Dendritic cell treated with granulocyte-macrophage colony-stimulating factor and Interleukin-4, amounts not matched to agents 40 ng/mL and 50 ng/mL, for 4 days (primary cell): ENCODE results near the gene MX1.

Experiments used
- H3K27ac Mint-ChIP-seq: one replicate; pipeline ENCODE4 v1.8.0; 2022; ENCODE audit warnings: mild to moderate bottlenecking, mixed read lengths
- H3K27me3 Mint-ChIP-seq: one replicate; pipeline ENCODE4 v1.8.0; 2022; ENCODE audit warnings: mild to moderate bottlenecking, mixed read lengths
- H3K36me3 Mint-ChIP-seq: one replicate; pipeline ENCODE4 v1.8.0; 2022; ENCODE audit warnings: low read depth, mixed read lengths
- H3K4me1 Mint-ChIP-seq: one replicate; pipeline ENCODE4 v1.8.0; 2022; ENCODE audit warnings: low read depth, mixed read lengths
- H3K4me3 Mint-ChIP-seq: one replicate; pipeline ENCODE4 v1.8.0; 2022; ENCODE audit warnings: mild to moderate bottlenecking, moderate library complexity, mixed read lengths
- H3K9me3 Mint-ChIP-seq: one replicate; pipeline ENCODE4 v1.8.0; 2022; ENCODE audit warnings: mixed read lengths
- intact Hi-C: fragments of 100-400 bp; cut with micrococcal nuclease; formaldehyde crosslinking; loops from one replicate; pipeline ENCODE4 v1.15.0; 2022

The MX1 gene

DNA sequence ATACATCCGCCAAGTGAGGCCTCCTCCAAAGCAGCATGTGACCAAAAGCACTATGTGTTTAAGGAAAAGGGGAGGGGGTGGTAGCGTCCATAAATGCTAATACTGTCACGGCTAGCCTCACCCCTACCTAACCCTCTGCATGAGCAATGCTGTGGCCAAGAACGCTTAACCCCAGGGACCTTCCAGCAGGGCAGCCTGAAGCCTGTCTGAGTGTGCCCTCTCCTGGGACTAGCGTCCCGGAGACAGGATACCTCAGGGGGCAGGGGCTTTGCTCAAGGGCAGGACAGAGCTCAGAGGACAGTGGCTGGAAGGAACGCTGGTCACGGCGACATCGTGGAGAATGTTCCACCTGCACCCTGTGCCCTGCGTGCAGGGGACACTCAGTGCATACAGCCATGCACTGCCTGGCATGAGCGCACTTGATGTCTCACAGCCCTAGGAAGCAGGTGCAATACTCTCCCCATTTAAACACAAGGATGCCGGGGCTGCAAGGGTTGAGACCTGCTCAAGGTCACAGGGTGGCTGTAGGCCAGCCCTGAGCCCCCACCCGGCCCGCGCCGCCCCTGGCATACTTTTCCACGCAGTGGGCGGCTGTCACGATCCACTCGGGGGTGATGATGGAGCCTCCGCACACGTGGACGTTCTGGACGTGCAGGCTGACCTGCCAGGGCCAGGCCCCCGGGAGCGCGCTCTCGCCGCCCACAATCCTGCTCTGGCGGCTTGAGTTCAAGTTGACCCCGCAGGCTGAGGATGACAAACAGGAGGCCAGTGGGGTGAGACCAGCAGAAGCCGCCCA is 46.9 kb downstream of the MX1 start:
- Mint-ChIP-seq H3K4me1 (no peaks in the 10 kb centered on the region), H3K36me3 (no peaks in the 10 kb centered on the region), H3K27ac (no peak overlapping the region), H3K9me3 (no peaks in the 10 kb centered on the region), H3K4me3 (no peak overlapping the region), H3K27me3 (peaks cover 25% of the 10 kb centered on the region)
- intact Hi-C loops, result no loop called here

DNA sequence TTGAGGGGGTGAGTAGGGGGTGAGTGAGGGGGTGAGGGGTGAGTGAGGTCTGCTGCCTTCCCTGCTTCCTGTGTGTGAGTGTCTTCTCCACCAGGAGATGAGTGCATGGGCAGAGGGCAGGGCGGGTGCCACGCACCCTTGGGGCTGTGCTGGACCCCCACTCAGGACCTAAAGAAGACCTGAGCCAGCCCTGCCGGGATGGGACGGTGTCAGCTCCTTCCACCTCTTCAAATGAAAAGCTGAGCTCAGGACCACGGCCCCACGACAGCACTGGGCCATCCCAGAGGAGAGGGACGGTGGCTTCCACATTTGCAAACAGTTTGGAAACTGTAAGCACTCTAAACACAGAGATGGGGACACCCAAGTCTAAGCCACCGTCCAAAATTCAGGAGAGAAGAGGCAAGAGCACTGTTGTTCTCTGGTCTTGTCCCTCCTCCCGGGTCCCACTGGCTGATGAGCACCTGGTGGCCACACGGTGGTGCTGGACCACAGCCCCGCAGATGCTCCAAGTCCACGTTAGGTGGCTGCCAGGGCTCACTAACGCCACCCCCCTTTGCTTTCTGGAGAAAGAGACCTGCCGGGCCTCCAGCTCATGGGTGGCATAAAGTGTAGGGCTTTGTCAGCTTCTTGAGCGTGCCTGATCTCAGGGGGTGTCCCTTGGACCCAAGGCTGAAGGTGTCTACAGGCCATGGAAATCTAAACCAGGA is 49.8 kb downstream of the MX1 start:
- Mint-ChIP-seq H3K4me1 (no peaks in the 10 kb centered on the region), H3K9me3 (no peaks in the 10 kb centered on the region), H3K4me3 (no peak overlapping the region), H3K27me3 (peaks cover 24% of the 10 kb centered on the region), H3K36me3 (no peaks in the 10 kb centered on the region), H3K27ac (no peak overlapping the region)
- intact Hi-C loops, result no loop called here

DNA sequence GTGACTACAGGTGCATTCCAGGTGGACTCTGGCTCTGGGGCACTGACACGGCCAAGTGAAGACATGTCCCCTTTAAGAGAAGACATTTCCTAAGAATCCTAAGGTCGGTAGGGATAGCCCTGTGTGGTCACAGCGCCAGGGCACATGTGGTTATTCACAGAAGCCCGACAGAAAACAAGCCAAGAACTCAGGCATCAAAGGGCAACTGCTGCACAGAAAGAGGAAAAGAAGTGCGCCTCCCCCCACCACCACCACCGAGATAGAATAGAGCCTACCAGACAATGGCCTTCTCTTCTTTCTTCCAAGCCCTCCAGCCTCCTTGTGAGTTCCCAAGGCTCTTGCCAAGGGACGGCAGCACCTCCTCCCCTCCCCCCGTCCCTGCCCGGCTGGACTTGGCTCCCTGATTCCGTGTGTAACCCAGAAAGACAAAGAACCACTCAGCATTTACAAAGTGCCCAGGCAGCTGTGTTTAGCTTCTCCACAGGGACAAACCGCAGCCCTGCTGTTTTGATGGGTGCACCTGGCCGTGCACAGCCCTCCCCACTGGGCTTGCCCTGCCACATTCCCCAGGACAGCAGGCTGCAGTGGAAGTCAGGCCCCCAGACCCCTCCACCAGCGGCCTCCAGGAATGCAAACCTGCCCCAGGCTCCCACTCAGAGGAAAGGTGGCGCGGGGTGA is 51.7 kb downstream of the MX1 start:
- Mint-ChIP-seq H3K4me3 (no peak overlapping the region), H3K36me3 (no peaks in the 10 kb centered on the region), H3K4me1 (no peaks in the 10 kb centered on the region), H3K9me3 (no peaks in the 10 kb centered on the region), H3K27me3 (peaks cover 24% of the 10 kb centered on the region), H3K27ac (no peak overlapping the region)
- intact Hi-C loops, result no loop called here

DNA sequence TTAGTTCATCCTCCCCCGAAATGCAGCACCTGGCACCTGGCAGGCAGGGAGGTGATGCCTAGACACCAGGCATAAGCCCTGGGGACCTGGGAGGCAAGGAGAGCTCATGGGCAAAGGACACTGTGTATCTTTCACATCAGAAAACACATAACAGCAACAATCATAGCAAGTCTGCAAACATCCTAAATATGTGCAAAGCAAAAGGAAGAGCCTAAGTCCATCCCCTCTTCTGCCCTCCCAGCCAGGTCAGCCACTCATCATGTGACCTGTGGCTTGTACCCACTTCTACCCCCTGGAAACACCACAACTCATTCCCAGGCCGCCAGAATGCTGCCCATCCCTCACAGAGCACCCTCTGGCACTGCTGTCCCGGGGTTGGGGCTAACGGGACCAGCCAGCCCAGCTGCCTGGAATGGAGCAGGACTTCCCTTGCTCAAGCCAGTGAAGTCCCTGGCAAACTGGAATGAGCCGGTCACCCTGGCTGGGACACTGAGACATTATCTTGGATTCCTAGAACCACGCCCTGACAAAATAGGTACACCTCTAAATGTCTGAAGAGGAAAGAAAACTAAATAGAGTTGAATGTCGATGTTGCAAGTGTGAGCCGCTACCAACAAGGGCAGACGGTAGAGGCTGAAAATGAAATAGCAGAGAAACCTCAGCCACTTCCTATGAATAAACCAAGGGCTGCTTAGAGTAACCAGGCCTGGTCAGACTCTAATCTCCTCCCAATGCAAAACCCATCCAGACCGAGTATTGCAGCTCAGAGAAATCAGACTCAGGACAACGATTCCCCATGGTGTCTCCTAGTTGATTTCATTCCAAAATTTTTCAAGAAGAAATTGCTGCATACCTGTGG is 52.5 kb downstream of the MX1 start:
- Mint-ChIP-seq H3K27me3 (peaks cover 24% of the 10 kb centered on the region), H3K4me3 (no peak overlapping the region), H3K36me3 (no peaks in the 10 kb centered on the region), H3K27ac (no peak overlapping the region), H3K4me1 (no peaks in the 10 kb centered on the region), H3K9me3 (no peaks in the 10 kb centered on the region)
- intact Hi-C loops, result no loop called here

DNA sequence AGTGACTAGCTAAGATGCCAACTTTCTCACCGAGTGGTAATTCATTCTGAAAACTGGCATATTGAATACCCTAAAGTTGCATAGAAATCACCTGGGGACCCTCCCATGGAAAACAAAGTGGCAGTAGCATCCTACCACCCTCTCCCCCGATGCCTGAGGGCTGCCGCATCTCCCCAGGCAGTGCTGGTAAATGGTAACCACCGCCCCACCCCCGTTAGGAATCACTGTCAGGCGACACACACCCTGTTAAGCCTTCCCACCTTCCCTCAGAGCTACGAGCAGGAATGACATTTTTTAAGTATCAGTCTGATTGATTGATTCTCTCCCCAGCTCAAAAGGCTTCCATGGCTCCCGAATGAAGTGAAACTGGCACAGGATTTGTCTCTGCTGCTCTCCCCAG is 53.6 kb downstream of the MX1 start:
- Mint-ChIP-seq H3K36me3 (no peaks in the 10 kb centered on the region), H3K9me3 (no peaks in the 10 kb centered on the region), H3K4me3 (no peak overlapping the region), H3K4me1 (no peaks in the 10 kb centered on the region), H3K27ac (no peak overlapping the region), H3K27me3 (peaks cover 24% of the 10 kb centered on the region)
- intact Hi-C loops, result no loop called here

DNA sequence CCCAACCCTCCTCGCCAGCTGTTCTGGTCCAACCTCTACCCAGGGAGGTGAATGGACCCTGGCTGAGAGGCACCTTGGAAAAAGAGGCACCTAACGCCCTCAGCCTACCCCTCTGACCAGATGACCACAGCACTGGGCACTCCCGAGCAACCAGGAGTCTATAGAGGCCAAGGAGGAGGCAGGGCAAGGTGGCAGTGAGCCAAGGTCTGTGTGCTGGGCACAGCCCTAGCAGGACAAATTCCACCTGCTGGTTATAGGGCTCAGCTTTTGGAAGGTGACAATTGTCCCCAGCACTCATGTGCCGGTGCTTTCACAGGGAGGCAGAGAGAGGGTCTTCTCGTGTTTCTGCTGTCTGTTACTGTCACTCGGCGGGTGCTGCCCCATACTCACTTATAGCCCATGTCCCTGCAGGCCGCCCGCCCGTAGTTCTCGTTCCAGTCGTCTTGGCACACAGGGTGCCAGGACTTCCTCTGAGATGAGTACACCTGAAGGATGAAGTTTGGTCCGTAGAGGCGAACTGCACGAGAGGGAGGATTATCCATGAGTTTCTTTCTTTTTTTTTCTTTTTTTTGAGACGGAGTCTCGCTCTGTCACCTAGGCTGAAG is 54.1 kb downstream of the MX1 start:
- Mint-ChIP-seq H3K4me1 (no peaks in the 10 kb centered on the region), H3K27me3 (peaks cover 26% of the 10 kb centered on the region), H3K4me3 (no peak overlapping the region), H3K9me3 (no peaks in the 10 kb centered on the region), H3K36me3 (no peaks in the 10 kb centered on the region), H3K27ac (no peak overlapping the region)
- intact Hi-C loops, result no loop called here

DNA sequence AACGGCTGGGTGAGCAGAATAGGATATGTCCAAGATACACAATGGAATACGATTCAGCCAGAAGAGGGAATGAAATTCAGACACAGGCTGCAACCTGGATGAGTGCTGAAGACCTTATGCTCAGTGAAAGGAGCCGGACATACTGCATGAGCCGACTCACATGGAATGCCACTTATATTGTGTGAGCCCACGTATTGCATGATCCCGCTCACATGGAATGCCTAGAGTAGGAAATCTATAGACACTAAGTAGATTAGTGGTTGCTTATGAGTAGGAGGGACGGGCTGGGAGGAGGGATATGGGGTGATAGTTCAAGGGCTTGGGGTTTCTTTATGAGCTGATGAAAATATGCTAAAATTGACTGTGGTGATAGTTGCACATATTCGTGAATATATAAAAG is 55.2 kb downstream of the MX1 start:
- Mint-ChIP-seq H3K4me1 (no peaks in the 10 kb centered on the region), H3K4me3 (no peak overlapping the region), H3K27ac (no peak overlapping the region), H3K27me3 (peaks cover 21% of the 10 kb centered on the region), H3K36me3 (no peaks in the 10 kb centered on the region), H3K9me3 (no peaks in the 10 kb centered on the region)
- intact Hi-C loops, result no loop called here

DNA sequence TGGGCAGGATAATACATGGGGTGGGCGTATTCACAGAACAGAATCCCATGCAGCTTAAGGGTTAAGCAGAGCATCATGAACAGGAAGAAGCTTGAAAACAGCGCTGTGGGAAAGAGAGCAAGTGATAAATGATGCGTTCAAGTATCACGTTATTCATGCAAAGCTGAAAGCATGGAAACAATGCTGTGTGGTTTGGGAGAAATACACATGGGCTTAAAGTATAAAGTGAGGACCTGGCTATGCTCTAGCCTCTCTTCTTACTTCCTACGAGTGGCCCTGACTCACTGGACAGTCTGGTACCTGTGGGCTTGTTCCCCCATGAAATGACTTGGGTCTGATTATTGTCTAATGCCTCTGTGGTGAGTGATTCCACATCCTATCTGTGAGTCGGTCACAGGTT is 56.3 kb downstream of the MX1 start:
- H3K36me3 Mint-ChIP-seq, result no peaks in the 10 kb centered on the region
- H3K27ac Mint-ChIP-seq, result no peak overlapping the region
- no peaks in the 10 kb centered on the region for H3K4me1 Mint-ChIP-seq
- H3K27me3 Mint-ChIP-seq, result peaks cover 21% of the 10 kb centered on the region
- intact Hi-C loops, result no loop called here
- H3K9me3 Mint-ChIP-seq, result no peaks in the 10 kb centered on the region
- no peak overlapping the region for H3K4me3 Mint-ChIP-seq

DNA sequence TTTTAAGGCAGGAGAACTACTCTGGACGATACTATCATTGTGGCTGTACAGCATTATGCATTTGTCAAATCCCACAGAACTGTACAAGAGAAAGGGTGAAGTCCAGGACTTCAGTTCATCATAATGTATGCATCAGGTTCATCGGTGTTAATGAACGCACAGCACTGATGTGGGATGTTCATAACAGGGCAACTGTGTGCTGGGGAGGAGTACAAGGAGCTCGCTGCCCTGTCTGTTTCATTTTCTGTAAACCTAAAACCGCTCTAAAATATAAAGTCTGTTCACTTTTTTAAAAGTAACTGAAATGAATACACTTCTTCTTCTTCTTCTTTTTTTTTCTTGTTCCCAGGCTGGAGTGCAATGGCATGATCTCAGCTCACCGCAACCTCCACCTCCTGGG is 56.9 kb downstream of the MX1 start:
- H3K27me3 Mint-ChIP-seq, result peaks cover 14% of the 10 kb centered on the region
- no peak overlapping the region for H3K27ac Mint-ChIP-seq
- no peak overlapping the region for H3K4me3 Mint-ChIP-seq
- no peaks in the 10 kb centered on the region for H3K36me3 Mint-ChIP-seq
- intact Hi-C loops, result no loop called here
- no peaks in the 10 kb centered on the region for H3K4me1 Mint-ChIP-seq
- no peaks in the 10 kb centered on the region for H3K9me3 Mint-ChIP-seq

DNA sequence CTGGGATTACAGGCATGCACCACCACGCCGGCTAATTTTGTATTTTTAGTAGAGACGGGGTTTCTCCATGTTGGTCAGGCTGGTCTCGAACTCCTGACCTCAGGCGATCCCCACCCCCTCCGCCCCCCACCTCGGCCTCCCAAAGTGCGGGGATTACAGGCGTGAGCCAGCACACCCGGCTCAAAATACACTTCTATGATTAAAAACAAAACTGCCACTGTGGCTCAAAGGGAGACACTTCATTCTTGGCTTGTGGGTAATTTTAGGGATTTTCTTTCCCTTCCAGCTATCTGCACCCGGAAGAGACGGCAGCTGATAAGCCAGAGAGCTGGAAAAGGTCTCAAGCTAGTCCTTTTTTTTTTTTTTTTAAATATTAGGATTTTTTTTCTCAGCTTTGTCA is 57.4 kb downstream of the MX1 start:
- no peak overlapping the region for H3K4me3 Mint-ChIP-seq
- peaks cover 13% of the 10 kb centered on the region for H3K27me3 Mint-ChIP-seq
- intact Hi-C loops, result no loop called here
- no peaks in the 10 kb centered on the region for H3K9me3 Mint-ChIP-seq
- no peaks in the 10 kb centered on the region for H3K4me1 Mint-ChIP-seq
- no peak overlapping the region for H3K27ac Mint-ChIP-seq
- no peaks in the 10 kb centered on the region for H3K36me3 Mint-ChIP-seq

DNA sequence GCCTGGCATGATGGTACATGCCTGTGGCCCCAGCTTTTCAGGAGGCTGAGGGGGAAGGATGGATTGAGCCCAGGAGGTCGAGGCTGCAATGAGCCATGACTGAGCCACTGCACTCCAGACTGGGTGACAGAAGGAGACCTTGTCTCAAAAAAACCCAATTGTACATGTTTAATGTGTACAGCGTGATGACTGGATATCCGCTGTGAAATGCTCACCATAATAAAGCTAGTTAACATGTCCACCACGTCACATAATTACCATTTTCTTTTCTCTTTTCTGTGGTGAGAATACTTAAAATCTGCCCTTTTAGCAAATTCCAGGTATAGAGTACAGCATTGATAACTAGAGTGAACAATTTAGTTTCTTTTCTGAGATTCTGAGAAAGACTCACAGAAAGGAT is 57.9 kb downstream of the MX1 start:
- Mint-ChIP-seq H3K9me3 (no peaks in the 10 kb centered on the region), H3K27me3 (peaks cover 10% of the 10 kb centered on the region), H3K27ac (no peak overlapping the region), H3K36me3 (no peaks in the 10 kb centered on the region), H3K4me1 (no peaks in the 10 kb centered on the region), H3K4me3 (no peak overlapping the region)
- intact Hi-C loops, result no loop called here

DNA sequence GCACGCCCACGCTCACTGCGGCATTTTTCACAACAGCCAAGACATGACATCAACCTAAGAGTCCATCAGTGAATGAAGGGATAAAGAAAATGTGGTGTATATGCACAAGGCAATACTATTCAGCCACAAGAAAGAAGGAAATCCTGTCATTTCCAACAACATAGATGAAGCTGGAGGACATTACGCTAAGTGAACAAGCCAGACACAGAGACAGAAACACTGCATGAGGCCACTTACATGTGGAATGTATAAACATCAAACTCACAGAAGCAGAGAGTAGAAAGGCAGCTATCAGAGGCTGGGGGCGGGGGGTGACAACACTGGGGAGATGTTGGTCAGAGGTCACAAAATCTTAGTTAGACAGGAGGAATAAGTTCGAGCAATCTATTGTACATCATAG is 61.0 kb downstream of the MX1 start:
- Mint-ChIP-seq H3K4me1 (no peaks in the 10 kb centered on the region), H3K36me3 (no peaks in the 10 kb centered on the region), H3K9me3 (no peaks in the 10 kb centered on the region), H3K27ac (no peak overlapping the region), H3K27me3 (peaks cover 3% of the 10 kb centered on the region), H3K4me3 (no peak overlapping the region)
- intact Hi-C loops, result no loop called here

DNA sequence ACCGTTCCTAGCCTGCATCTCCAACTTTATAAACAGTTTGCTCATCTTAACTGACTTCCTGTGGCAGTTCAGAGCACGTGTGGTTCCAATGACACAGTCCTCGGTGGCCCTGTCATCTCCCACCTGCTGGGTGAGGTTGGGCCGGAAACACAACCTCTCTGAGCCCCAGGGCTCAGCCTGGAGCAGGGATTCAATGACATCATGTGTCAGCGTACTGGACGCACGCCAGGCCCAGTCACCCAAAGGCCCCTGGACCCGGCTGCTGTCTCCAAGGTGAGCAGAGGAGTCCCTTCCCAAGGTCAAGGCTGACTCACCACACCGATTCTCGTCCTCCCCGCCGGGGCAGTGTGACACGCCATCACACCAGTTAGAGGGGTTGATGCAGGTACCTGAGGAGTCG is 62.0 kb downstream of the MX1 start:
- H3K9me3 Mint-ChIP-seq, result no peaks in the 10 kb centered on the region
- H3K27ac Mint-ChIP-seq, result no peak overlapping the region

More for the DNA sequence above, 62.0 kb downstream of the MX1 start:
- no peaks in the 10 kb centered on the region for H3K36me3 Mint-ChIP-seq
- H3K4me1 Mint-ChIP-seq, result no peaks in the 10 kb centered on the region
- H3K4me3 Mint-ChIP-seq, result no peak overlapping the region
- intact Hi-C loops, result no loop called here
- peaks cover 3% of the 10 kb centered on the region for H3K27me3 Mint-ChIP-seq
